Trophoblast cell (in vitro differentiated cells and primary cell): ENCODE measurements around the gene SH3YL1.

Experiments
- DNase-seq, 2 donors: peaks; one replicate each; pipeline ENCODE4 v3.0.0-alpha.2; 2016
- H2AFZ ChIP-seq: 2 replicates; pipeline ENCODE4 v1.6.1; 2013; ENCODE audit warnings: low read length, moderate library complexity, mild to moderate bottlenecking; ENCODE audit not compliant: insufficient read depth, poor library complexity
- H2AK5ac ChIP-seq: 2 replicates; pipeline ENCODE4 v1.6.1; 2013; ENCODE audit warnings: mild to moderate bottlenecking, low read length
- H2BK120ac ChIP-seq: 2 replicates; pipeline ENCODE4 v1.6.1; 2013; ENCODE audit warnings: low read length, mild to moderate bottlenecking, moderate library complexity; ENCODE audit not compliant: insufficient read depth, poor library complexity
- H2BK12ac ChIP-seq: 2 replicates; pipeline ENCODE4 v1.6.1; 2013; ENCODE audit warnings: mild to moderate bottlenecking, low read length, moderate library complexity
- H2BK5ac ChIP-seq: 2 replicates; pipeline ENCODE4 v1.6.1; 2013; ENCODE audit warnings: low read length, low read depth, moderate library complexity, mild to moderate bottlenecking; ENCODE audit not compliant: poor library complexity
- H3K14ac ChIP-seq: 2 replicates; pipeline ENCODE4 v1.6.1; 2013; ENCODE audit warnings: mild to moderate bottlenecking, low read length
- H3K18ac ChIP-seq: 2 replicates; pipeline ENCODE4 v1.6.1; 2013; ENCODE audit warnings: mild to moderate bottlenecking, low read length
- H3K23ac ChIP-seq: 2 replicates; pipeline ENCODE4 v1.6.1; 2013; ENCODE audit warnings: low read length
- H3K27ac ChIP-seq: 2 replicates; pipeline ENCODE4 v1.5.1; 2013; ENCODE audit warnings: low read depth, mild to moderate bottlenecking, inconsistent platforms, low read length, moderate library complexity
- H3K27me3 ChIP-seq: 2 replicates; pipeline ENCODE4 v1.6.1; 2013; ENCODE audit warnings: inconsistent platforms, mild to moderate bottlenecking, low read length, moderate library complexity; ENCODE audit not compliant: insufficient read depth
- H3K36me3 ChIP-seq, 2 experiments: 1 replicate in 1 of 2; 2 replicates in 1 of 2; pipeline ENCODE4 v1.6.1; 2013; ENCODE audit warnings: low read length in 2 of 2, mild to moderate bottlenecking in 2 of 2, moderate library complexity in 1 of 2; ENCODE audit not compliant: insufficient read depth in 2 of 2, control insufficient read depth in 1 of 2
- H3K4ac ChIP-seq: 2 replicates; pipeline ENCODE4 v1.6.1; 2013; ENCODE audit warnings: low read depth, mild to moderate bottlenecking, low read length, moderate library complexity
- H3K4me1 ChIP-seq, 2 experiments: 1 replicate in 1 of 2; 2 replicates in 1 of 2; pipeline ENCODE4 v1.6.1; 2013; ENCODE audit warnings: low read length in 2 of 2, mild to moderate bottlenecking in 2 of 2, moderate library complexity in 1 of 2; ENCODE audit not compliant: insufficient read depth in 2 of 2, control insufficient read depth in 1 of 2
- H3K4me2 ChIP-seq: 2 replicates; pipeline ENCODE4 v1.6.1; 2013; ENCODE audit warnings: inconsistent platforms, mild to moderate bottlenecking, low read length, moderate library complexity
- H3K4me3 ChIP-seq: 2 replicates; pipeline ENCODE4 v1.5.1; 2013; ENCODE audit warnings: mild to moderate bottlenecking, low read depth, low read length, inconsistent platforms
- H3K79me1 ChIP-seq: one replicate; pipeline ENCODE4 v1.6.1; 2013; ENCODE audit warnings: low read length
- H3K79me2 ChIP-seq: 2 replicates; pipeline ENCODE4 v1.6.1; 2013; ENCODE audit warnings: low read length, mild to moderate bottlenecking; ENCODE audit not compliant: control insufficient read depth, insufficient read depth, poor library complexity
- H3K9ac ChIP-seq: 2 replicates; pipeline ENCODE4 v1.6.1; 2013; ENCODE audit warnings: mild to moderate bottlenecking, low read length
- H3K9me3 ChIP-seq: 2 replicates; pipeline ENCODE4 v1.6.1; 2013; ENCODE audit warnings: low read depth, mild to moderate bottlenecking, control low read depth, inconsistent platforms, low read length; ENCODE audit not compliant: insufficient read depth
- H4K12ac ChIP-seq: 2 replicates; pipeline ENCODE4 v1.6.1; 2013; ENCODE audit warnings: low read depth, mild to moderate bottlenecking, low read length, moderate library complexity
- H4K8ac ChIP-seq: 2 replicates; pipeline ENCODE4 v1.6.1; 2013; ENCODE audit warnings: low read depth, mild to moderate bottlenecking, low read length, moderate library complexity
- H4K91ac ChIP-seq: one replicate; pipeline ENCODE4 v1.6.1; 2013; ENCODE audit warnings: low read depth, mild to moderate bottlenecking, low read length, moderate library complexity
- WGBS: extraction: QIAGEN DNeasy Blood & Tissue Kit; methylation state at CpG from one replicate; pipeline ENCODE4 v1.1.7; 2013; ENCODE audit warnings: missing lambda C conversion rate; ENCODE audit not compliant: insufficient read length, insufficient coverage; ENCODE audit errors: extremely low coverage; 5-methylcytosine and 5-hydroxymethylcytosine counted together

SH3YL1 gene

GRCh38 chr2:279956-280649 is 16.3 kb upstream of the SH3YL1 start:
- Histone ChIP-seq H3K14ac (no peak overlapping the region), H3K9ac (no peak overlapping the region), H4K12ac (no peak overlapping the region), H4K91ac (no peak overlapping the region), H2BK12ac (no peak overlapping the region), H2BK5ac (no peak overlapping the region), H3K23ac (no peak overlapping the region), H3K79me1 (no peaks in the 10 kb centered on the region), H3K4me2 (no peak overlapping the region), H3K9me3 (peaks cover 3% of the 10 kb centered on the region), H4K8ac (no peak overlapping the region), H2AK5ac (no peak overlapping the region), H3K36me3 (peaks cover 25 to 43% of the 10 kb centered on the region in 2 experiments), H2AFZ (no peak overlapping the region), H3K4ac (no peak overlapping the region), H3K79me2 (no peaks in the 10 kb centered on the region), H2BK120ac (no peak overlapping the region), H3K27ac (no peak overlapping the region), H3K4me3 (no peak overlapping the region), H3K27me3 (no peaks in the 10 kb centered on the region), H3K4me1 (no peaks in the 10 kb centered on the region), H3K18ac (no peak overlapping the region)
- DNase-seq = no peak
- WGBS = no CpG with 5 or more reads among the region's 4 CpGs

GRCh38 chr2:279366-279765 is 15.5 kb upstream of the SH3YL1 start:
- H3K4me3 ChIP-seq = no peak overlapping the region
- H4K12ac ChIP-seq = no peak overlapping the region
- H2AK5ac ChIP-seq = no peak overlapping the region
- no peak overlapping the region for H3K9ac ChIP-seq
- H3K14ac ChIP-seq = no peak overlapping the region
- H3K18ac ChIP-seq = no peak overlapping the region
- peaks cover 25 to 45% of the 10 kb centered on the region in 2 experiments for H3K36me3 ChIP-seq
- H3K79me2 ChIP-seq = no peaks in the 10 kb centered on the region
- H3K4me2 ChIP-seq = no peak overlapping the region
- H3K9me3 ChIP-seq = peaks cover 3% of the 10 kb centered on the region
- H2AFZ ChIP-seq = no peak overlapping the region
- H3K27ac ChIP-seq = no peak overlapping the region
- no peak for DNase-seq
- H3K4me1 ChIP-seq = no peaks in the 10 kb centered on the region
- H3K79me1 ChIP-seq = no peaks in the 10 kb centered on the region
- no peak overlapping the region for H2BK120ac ChIP-seq
- H4K91ac ChIP-seq = no peak overlapping the region
- WGBS = no CpG with 5 or more reads among the region's 4 CpGs
- H3K23ac ChIP-seq = no peak overlapping the region
- no peak overlapping the region for H2BK12ac ChIP-seq
- no peak overlapping the region for H2BK5ac ChIP-seq
- H3K4ac ChIP-seq = no peak overlapping the region
- H4K8ac ChIP-seq = no peak overlapping the region
- H3K27me3 ChIP-seq = no peaks in the 10 kb centered on the region

- no peaks in the 10 kb centered on the region for H3K79me1 ChIP-seq
- no CpG with 5 or more reads among the region's 4 CpGs for WGBS
- no peak overlapping the region for H4K12ac ChIP-seq
- H2BK120ac ChIP-seq = no peak overlapping the region
- H3K9ac ChIP-seq = no peak overlapping the region
- H2AFZ ChIP-seq = no peak overlapping the region
- no peak overlapping the region for H3K14ac ChIP-seq
- no peak overlapping the region for H3K4ac ChIP-seq
- H2BK5ac ChIP-seq = no peak overlapping the region
- H2AK5ac ChIP-seq = no peak overlapping the region
- no peak overlapping the region for H2BK12ac ChIP-seq
- no peak overlapping the region for H3K4me3 ChIP-seq
- H3K9me3 ChIP-seq = peaks cover 3% of the 10 kb centered on the region
- H3K79me2 ChIP-seq = no peaks in the 10 kb centered on the region
- H3K18ac ChIP-seq = no peak overlapping the region
- H3K4me2 ChIP-seq = no peak overlapping the region
- no peaks in the 10 kb centered on the region for H3K4me1 ChIP-seq
- no peaks in the 10 kb centered on the region for H3K27me3 ChIP-seq
- H3K23ac ChIP-seq = no peak overlapping the region
- H4K8ac ChIP-seq = no peak overlapping the region
- no peak for DNase-seq
- no peak overlapping the region for H4K91ac ChIP-seq
- H3K36me3 ChIP-seq = peaks cover 25 to 45% of the 10 kb centered on the region in 2 experiments
- H3K27ac ChIP-seq = no peak overlapping the region
These were observed 15.1 kb upstream of the SH3YL1 start for GRCh38 chr2:278927-279320.

GRCh38 chr2:278312-278926 is 14.6 kb upstream of the SH3YL1 start:
- Histone ChIP-seq H2AFZ (no peak overlapping the region), H3K4ac (no peak overlapping the region), H3K4me2 (no peak overlapping the region), H4K12ac (no peak overlapping the region), H3K18ac (no peak overlapping the region), H2BK120ac (no peak overlapping the region), H3K79me2 (no peaks in the 10 kb centered on the region), H4K91ac (no peak overlapping the region), H3K27ac (no peak overlapping the region), H3K79me1 (no peaks in the 10 kb centered on the region), H3K4me1 (no peaks in the 10 kb centered on the region), H3K27me3 (no peaks in the 10 kb centered on the region), H3K36me3 (peaks cover 24 to 43% of the 10 kb centered on the region in 2 experiments), H3K9me3 (peaks cover 3% of the 10 kb centered on the region), H2BK12ac (no peak overlapping the region), H2BK5ac (no peak overlapping the region), H3K14ac (no peak overlapping the region), H2AK5ac (no peak overlapping the region), H3K9ac (no peak overlapping the region), H3K23ac (no peak overlapping the region), H4K8ac (no peak overlapping the region), H3K4me3 (no peak overlapping the region)
- no peak for DNase-seq
- WGBS = no CpG with 5 or more reads among the region's 2 CpGs
